ENCODE data around the gene IL1RN.

Gene IL1RN

GRCh38 chr2:113175042-113175628, 47.7 kb downstream of the IL1RN start:
- peak; percentile 52 for DNase-seq (ENCODE audit: low read depth)

- no peak for DNase-seq (ENCODE audit: low read depth)
Measured at GRCh38 chr2:113175736-113176695, 48.6 kb downstream of the IL1RN start.

GRCh38 chr2:113176696-113177355, 49.4 kb downstream of the IL1RN start:
- no peak for DNase-seq (ENCODE audit: low read depth)

GRCh38 chr2:113178069-113178746, 50.8 kb downstream of the IL1RN start:
- DNase-seq (ENCODE audit: low read depth) = no peak

- peak; percentile 51 for DNase-seq (ENCODE audit: low read depth)
Measured at GRCh38 chr2:113178891-113179290, 51.5 kb downstream of the IL1RN start.

- DNase-seq (ENCODE audit: low read depth) = no peak
Measured at GRCh38 chr2:113179446-113180045, 52.1 kb downstream of the IL1RN start.

- no peak for DNase-seq (ENCODE audit: low read depth)
Measured at GRCh38 chr2:113180131-113180946, 52.9 kb downstream of the IL1RN start.

GRCh38 chr2:113181258-113182051, 54.1 kb downstream of the IL1RN start:
- DNase-seq (ENCODE audit: low read depth) = no peak

- DNase-seq (ENCODE audit: low read depth) = no peak
Measured at GRCh38 chr2:113182471-113183260, 55.3 kb downstream of the IL1RN start.

GRCh38 chr2:113183264-113183663, 55.9 kb downstream of the IL1RN start:
- no peak for DNase-seq (ENCODE audit: low read depth)
